WTC11 (cell line): ENCODE results near the gene PC. TPM values are rescaled to one million over a fixed set of nuclear protein-coding genes. Genes with fewer than 3 reads are reported as not detected.

Experiments
- ATAC-seq: fragments of 200-7000 bp; cut with Tn5 transposase; 2 replicates; pipeline ENCODE4 v1.10.0; 2021; ENCODE audit warnings: mild to moderate bottlenecking, moderate library complexity
- CTCF ChIA-PET: fragments of 300-600 bp; sonication (Branson Sonifier 250); formaldehyde crosslinking; loops from one replicate; lab custom pipeline; 2021; ENCODE audit warnings: antibody characterized with exemption; lab: Charles Lee
- POLR2A ChIA-PET: fragments of 350-600 bp; sonication (Branson Sonifier 250); formaldehyde crosslinking; loops from one replicate; lab custom pipeline; 2021; ENCODE audit warnings: antibody characterized with exemption; lab: Charles Lee
- DNase-seq: peaks from one replicate; pipeline ENCODE4 v3.0.0; 2021; ENCODE audit warnings: low spot score
- H3K27ac Mint-ChIP-seq: 2 replicates; pipeline ENCODE4 v1.8.0; 2021; ENCODE audit warnings: mixed read lengths
- H3K27me3 Mint-ChIP-seq: 2 replicates; pipeline ENCODE4 v1.8.0; 2021; ENCODE audit warnings: low read depth, mild to moderate bottlenecking, moderate library complexity, mixed read lengths
- H3K36me3 Mint-ChIP-seq: 2 replicates; pipeline ENCODE4 v1.8.0; 2021; ENCODE audit warnings: mixed read lengths
- H3K4me1 Mint-ChIP-seq: 2 replicates; pipeline ENCODE4 v1.8.0; 2022; ENCODE audit warnings: mixed read lengths
- H3K4me3 Mint-ChIP-seq: 2 replicates; pipeline ENCODE4 v1.8.0; 2021; ENCODE audit warnings: mild to moderate bottlenecking, moderate library complexity, mixed read lengths
- H3K9me3 Mint-ChIP-seq: 2 replicates; pipeline ENCODE4 v1.8.0; 2021; ENCODE audit warnings: mixed read lengths
- ARID4B ChIP-seq: sonication (generic); formaldehyde crosslinking; IDR thresholded peaks from 2 replicates; pipeline ENCODE4 v1.8.0; 2023; ENCODE audit warnings: missing genetic modification reagents, mild to moderate bottlenecking, borderline replicate concordance
- ATF2 ChIP-seq: sonication (generic); formaldehyde crosslinking; IDR thresholded peaks from 2 replicates; pipeline ENCODE4 v1.8.1; 2022; ENCODE audit warnings: low read depth, missing genetic modification reagents, borderline replicate concordance
- CDX4 ChIP-seq: fragments of 250-450 bp; sonication (Bioruptor Pico); IDR thresholded peaks from 2 replicates; pipeline ENCODE4 v1.9.0; 2021; ENCODE audit warnings: moderate library complexity, mild to moderate bottlenecking, inconsistent platforms, borderline replicate concordance
- CREM ChIP-seq: sonication (generic); formaldehyde crosslinking; IDR thresholded peaks from 2 replicates; pipeline ENCODE4 v1.8.1; 2022; ENCODE audit warnings: mild to moderate bottlenecking, missing genetic modification reagents, moderate library complexity
- ETV6 ChIP-seq: sonication (generic); formaldehyde crosslinking; IDR thresholded peaks from 2 replicates; pipeline ENCODE4 v1.8.1; 2022; ENCODE audit warnings: mild to moderate bottlenecking, missing genetic modification reagents
- FOXP4 ChIP-seq: sonication (generic); formaldehyde crosslinking; IDR thresholded peaks from 2 replicates; pipeline ENCODE4 v1.8.0; 2022; ENCODE audit warnings: mild to moderate bottlenecking, missing genetic modification reagents
- MAX ChIP-seq: sonication (generic); formaldehyde crosslinking; IDR thresholded peaks from 2 replicates; pipeline ENCODE4 v1.8.0; 2022; ENCODE audit warnings: mild to moderate bottlenecking, missing genetic modification reagents
- MLX ChIP-seq: sonication (generic); formaldehyde crosslinking; IDR thresholded peaks from 2 replicates; pipeline ENCODE4 v1.8.1; 2023; ENCODE audit warnings: mild to moderate bottlenecking, missing genetic modification reagents, moderate library complexity
- NFYB ChIP-seq: sonication (generic); formaldehyde crosslinking; conservative IDR thresholded peaks from 2 replicates; pipeline ENCODE4 v1.8.0; 2022; ENCODE audit warnings: low read depth, missing genetic modification reagents
- NR1H2 ChIP-seq: sonication (generic); formaldehyde crosslinking; IDR thresholded peaks from 2 replicates; pipeline ENCODE4 v1.9.0; 2021; ENCODE audit warnings: mild to moderate bottlenecking, moderate library complexity, missing genetic modification reagents
- STAT6 ChIP-seq: sonication (generic); formaldehyde crosslinking; conservative IDR thresholded peaks from 2 replicates; pipeline ENCODE4 v1.8.1; 2023; ENCODE audit warnings: mild to moderate bottlenecking, low read depth, missing genetic modification reagents, moderate library complexity
- TP53 ChIP-seq: sonication (generic); formaldehyde crosslinking; IDR thresholded peaks from 2 replicates; pipeline ENCODE4 v1.8.1; 2023; ENCODE audit warnings: mild to moderate bottlenecking, missing genetic modification reagents
- USF1 ChIP-seq: sonication (generic); formaldehyde crosslinking; IDR thresholded peaks from 2 replicates; pipeline ENCODE4 v1.8.0; 2022; ENCODE audit warnings: mild to moderate bottlenecking, missing genetic modification reagents
- USF2 ChIP-seq: sonication (generic); formaldehyde crosslinking; IDR thresholded peaks from 2 replicates; pipeline ENCODE4 v1.8.1; 2023; ENCODE audit warnings: mild to moderate bottlenecking, missing genetic modification reagents, moderate library complexity
- ZNF532 ChIP-seq: fragments of 250-450 bp; sonication (Bioruptor Pico); IDR thresholded peaks from 2 replicates; pipeline ENCODE4 v1.9.0; 2021; ENCODE audit warnings: mild to moderate bottlenecking, borderline replicate concordance
- total RNA-seq: library from RNA; stranded (reverse); gene quantifications from 3 replicates; pipeline ENCODE4 v1.2.3, GENCODE V29; 2021

Gene PC
- total RNA-seq, 1 experiment from 2014 or later, result 27.2 TPM

- ATAC-seq (peak; percentile 48), DNase-seq (peak; percentile 69)
- H3K27ac Mint-ChIP-seq, result peak overlapping the region; percentile 66
- H3K4me1 Mint-ChIP-seq, result peaks cover 30% of the 10 kb centered on the region
- no peaks in the 10 kb centered on the region for H3K36me3 Mint-ChIP-seq
- no peaks in the 10 kb centered on the region for H3K27me3 Mint-ChIP-seq
- TF ChIP-seq ZNF532 (CRISPR knock-in tag) (peak; percentile 48; the same call in 1 of the 2 replicates), NFYB (CRISPR knock-in tag) (peak; percentile 82), MLX (no peak), USF2 (CRISPR knock-in tag) (peak; percentile 98), ETV6 (CRISPR knock-in tag) (no peak), ARID4B (CRISPR knock-in tag) (no peak), TP53 (CRISPR knock-in tag) (no peak), MAX (CRISPR knock-in tag) (0 out of 2 replicates have a peak, but pooled peaks have one; percentile 10), ATF2 (no peak), CDX4 (CRISPR knock-in tag) (no peak), STAT6 (CRISPR knock-in tag) (no peak), FOXP4 (no peak), USF1 (peak; percentile 98), CREM (CRISPR knock-in tag) (no peak), NR1H2 (no peak)
- H3K9me3 Mint-ChIP-seq, result peaks cover 5% of the 10 kb centered on the region; the same call in 1 of the 2 replicates
- ChIA-PET POLR2A (interaction anchor here (1.0 kb wide), 1 partner anchor 17 kb away, joined by 6 read pairs; the partner anchor contains the start of gene SYT12), CTCF (interaction anchor here (0.6 to 2.5 kb wide), 3 partner anchors 9 to 16 kb away, joined by 3 to 22 read pairs (median 8); no protein-coding TSS in a partner anchor)
- H3K4me3 Mint-ChIP-seq, result peak overlapping the region; percentile 37
Measured at GRCh38 chr11:67006029-67006884, 48.1 kb upstream of the PC start.
